AG09319 (cell line): ENCODE data around the gene PRKD2.

Experiments
- DNase-seq: peaks from one replicate; pipeline ENCODE4 v3.0.0-alpha.2; 2010; ENCODE audit warnings: low read depth; ENCODE audit errors: extremely low read depth
- CTCF ChIP-seq: IDR thresholded peaks from 2 replicates; pipeline ENCODE4 v1.5.1; 2011; ENCODE audit warnings: low read depth, mild to moderate bottlenecking, inconsistent platforms, low read length, moderate library complexity

Gene PRKD2

DNA sequence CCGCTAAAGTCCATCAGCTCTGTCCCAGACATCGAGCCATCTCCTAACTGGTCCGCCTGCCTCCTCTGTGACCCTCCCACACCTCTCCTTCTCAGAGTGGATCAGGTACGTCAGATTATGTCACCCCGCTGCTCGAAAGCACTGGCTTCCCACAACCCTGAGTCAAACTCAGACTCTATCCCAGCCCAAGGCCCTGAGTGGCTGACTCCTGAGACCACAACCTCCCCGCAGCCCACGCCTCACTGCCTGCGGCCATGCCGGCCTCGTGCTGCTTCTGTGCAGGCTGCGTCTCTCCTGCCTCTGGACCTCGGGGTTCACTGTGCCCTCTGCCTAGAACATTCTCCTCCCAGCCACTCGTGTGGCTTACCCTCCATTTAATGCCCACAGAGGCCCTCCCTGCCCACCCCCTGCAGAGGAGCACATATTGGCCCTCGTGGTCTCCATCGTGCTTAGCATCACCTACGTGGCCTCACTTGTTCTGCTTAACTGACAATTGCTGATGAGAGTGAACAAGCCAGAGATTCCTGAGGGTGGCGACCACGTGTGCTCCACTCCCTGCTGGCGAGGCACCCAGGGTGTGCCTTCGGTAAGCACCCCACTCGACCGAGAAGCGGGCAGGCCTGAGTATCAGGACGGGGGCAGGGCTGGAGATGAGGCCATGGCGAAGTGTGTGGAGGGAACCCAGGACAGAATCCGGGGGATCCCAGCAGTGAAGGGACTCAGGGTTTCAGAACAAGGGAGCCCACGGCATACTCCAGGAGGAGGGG is 15.4 kb upstream of the PRKD2 start:
- DNase-seq, result no peak
- no peak for TF ChIP-seq CTCF

- DNase-seq, result no peak
- no peak for TF ChIP-seq CTCF
Observed at GRCh38 chr19:46731584-46731983, 14.7 kb upstream of the PRKD2 start.

GRCh38 chr19:46731007-46731501 is 14.1 kb upstream of the PRKD2 start:
- TF ChIP-seq CTCF, result no peak
- peak; percentile 40 for DNase-seq

GRCh38 chr19:46730595-46730994 is 13.7 kb upstream of the PRKD2 start:
- TF ChIP-seq CTCF, result no peak
- DNase-seq, result no peak

- no peak for DNase-seq
- no peak for TF ChIP-seq CTCF
Observed at GRCh38 chr19:46730187-46730586, 13.3 kb upstream of the PRKD2 start.

DNA sequence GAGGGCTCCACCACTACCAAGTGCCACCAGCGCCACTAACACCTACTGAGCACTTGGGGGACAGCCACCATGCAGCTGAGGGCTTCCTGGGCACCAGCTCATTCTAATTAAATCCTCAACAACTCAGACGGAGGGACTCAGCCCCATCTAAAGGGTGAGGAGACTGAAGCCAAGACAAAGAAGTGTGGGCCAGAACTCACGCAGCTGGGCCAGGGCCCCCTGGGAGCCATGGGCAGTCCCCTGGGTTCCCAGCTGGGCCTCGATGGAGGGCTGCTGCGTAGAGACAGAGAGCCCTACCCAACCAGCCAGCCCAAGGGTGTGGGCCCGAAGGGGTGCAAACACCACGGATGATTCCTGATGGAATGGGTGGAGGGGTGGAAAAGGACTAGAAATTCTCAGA is 12.8 kb upstream of the PRKD2 start:
- DNase-seq, result no peak
- TF ChIP-seq CTCF, result no peak

- no peak for DNase-seq
- peak; percentile 90 for TF ChIP-seq CTCF
Observed at GRCh38 chr19:46728693-46729339, 11.9 kb upstream of the PRKD2 start.
